Erythroblast (primary cell): ENCODE data around the gene EXOC6B.

Source experiments
- GATA1 ChIP-seq: IDR thresholded peaks from 2 replicates; pipeline ENCODE4 v1.6.1; 2011; ENCODE audit warnings: low read depth, mild to moderate bottlenecking, control low read depth, low read length, moderate library complexity
- POLR2A ChIP-seq: IDR thresholded peaks from 2 replicates; pipeline ENCODE4 v1.6.1; 2011; ENCODE audit warnings: mild to moderate bottlenecking, low read length

- TF ChIP-seq POLR2A: no peak
- no peak for TF ChIP-seq GATA1
Measured at GRCh38 chr2:72785517-72785916, 40.3 kb downstream of the EXOC6B start.
